Activated T-helper 1 cell treated with Interleukin-2 at 50 U/mL for 16 hours (primary cell): ENCODE results near the gene MRPL18.

Source experiments
- DNase-seq: peaks from one replicate; pipeline ENCODE4 v3.0.0-alpha.2; 2020; ENCODE audit warnings: low read depth

MRPL18 gene

GRCh38 chr6:159844737-159845645 is 54.7 kb downstream of the MRPL18 start:
- DNase-seq = no peak
